ENCODE results near the gene HAND1. TPM values are rescaled to one million over a fixed set of nuclear protein-coding genes. Genes with fewer than 3 reads are reported as not detected.

HAND1 gene
- total RNA-seq, 1 donor from 2014 or later = 0.21 TPM

DNA sequence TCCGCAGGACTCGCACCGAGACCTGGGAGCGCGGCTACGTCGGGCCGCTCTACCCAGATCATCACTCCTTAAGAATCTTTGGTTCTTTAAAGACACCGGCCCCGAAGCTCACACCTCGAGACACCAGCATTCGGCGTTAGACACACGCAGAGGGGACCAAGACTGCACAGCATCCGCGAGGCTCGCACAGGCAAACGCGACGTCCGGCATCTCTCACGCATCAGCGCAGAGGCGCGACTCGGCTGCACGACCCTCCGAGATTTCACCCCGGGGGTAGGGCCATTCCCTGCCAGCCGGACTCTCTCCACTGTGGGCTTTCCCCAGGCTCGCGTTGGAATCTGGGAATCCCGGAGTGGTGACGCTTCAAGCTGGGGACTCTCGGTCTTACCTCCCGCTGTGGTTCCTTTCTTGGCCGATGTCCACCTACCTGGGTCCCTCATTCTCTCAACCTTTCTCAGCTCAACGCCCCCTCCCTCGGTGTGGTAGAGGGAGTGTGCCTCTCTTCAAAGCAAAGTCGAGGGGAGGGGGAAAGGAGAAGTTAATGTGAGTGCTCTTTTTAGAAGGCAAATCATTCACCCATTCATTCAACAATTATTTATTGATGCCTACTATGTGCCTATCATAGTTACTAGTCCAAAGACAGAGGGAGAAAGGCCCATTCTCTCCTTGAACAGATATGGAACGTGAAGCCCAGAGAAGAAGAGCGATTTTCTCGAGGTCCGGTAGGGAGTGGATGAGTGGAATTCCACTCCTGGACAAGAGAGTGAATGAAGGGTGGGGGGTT lies 1.3 kb upstream of the HAND1 start:
- ATAC-seq (no peak), DNase-seq (no peak)
- H3K4me1 ChIP-seq = peaks cover 62% of the 10 kb centered on the region
- H3K9me3 ChIP-seq = no peaks in the 10 kb centered on the region
- H3K27me3 ChIP-seq (ENCODE audit: low read depth) = peaks cover 100% of the 10 kb centered on the region
- H3K4me3 ChIP-seq = no peak overlapping the region
- intact Hi-C loops (cut with DNase I) = no loop called here
- H3K27ac ChIP-seq = no peak overlapping the region
- H3K36me3 ChIP-seq = no peaks in the 10 kb centered on the region
- TF ChIP-seq, protein P1, sequence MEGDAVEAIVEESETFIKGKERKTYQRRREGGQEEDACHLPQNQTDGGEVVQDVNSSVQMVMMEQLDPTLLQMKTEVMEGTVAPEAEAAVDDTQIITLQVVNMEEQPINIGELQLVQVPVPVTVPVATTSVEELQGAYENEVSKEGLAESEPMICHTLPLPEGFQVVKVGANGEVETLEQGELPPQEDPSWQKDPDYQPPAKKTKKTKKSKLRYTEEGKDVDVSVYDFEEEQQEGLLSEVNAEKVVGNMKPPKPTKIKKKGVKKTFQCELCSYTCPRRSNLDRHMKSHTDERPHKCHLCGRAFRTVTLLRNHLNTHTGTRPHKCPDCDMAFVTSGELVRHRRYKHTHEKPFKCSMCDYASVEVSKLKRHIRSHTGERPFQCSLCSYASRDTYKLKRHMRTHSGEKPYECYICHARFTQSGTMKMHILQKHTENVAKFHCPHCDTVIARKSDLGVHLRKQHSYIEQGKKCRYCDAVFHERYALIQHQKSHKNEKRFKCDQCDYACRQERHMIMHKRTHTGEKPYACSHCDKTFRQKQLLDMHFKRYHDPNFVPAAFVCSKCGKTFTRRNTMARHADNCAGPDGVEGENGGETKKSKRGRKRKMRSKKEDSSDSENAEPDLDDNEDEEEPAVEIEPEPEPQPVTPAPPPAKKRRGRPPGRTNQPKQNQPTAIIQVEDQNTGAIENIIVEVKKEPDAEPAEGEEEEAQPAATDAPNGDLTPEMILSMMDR (IDR thresholded peaks at IDR 0.05) = no peak

DNA sequence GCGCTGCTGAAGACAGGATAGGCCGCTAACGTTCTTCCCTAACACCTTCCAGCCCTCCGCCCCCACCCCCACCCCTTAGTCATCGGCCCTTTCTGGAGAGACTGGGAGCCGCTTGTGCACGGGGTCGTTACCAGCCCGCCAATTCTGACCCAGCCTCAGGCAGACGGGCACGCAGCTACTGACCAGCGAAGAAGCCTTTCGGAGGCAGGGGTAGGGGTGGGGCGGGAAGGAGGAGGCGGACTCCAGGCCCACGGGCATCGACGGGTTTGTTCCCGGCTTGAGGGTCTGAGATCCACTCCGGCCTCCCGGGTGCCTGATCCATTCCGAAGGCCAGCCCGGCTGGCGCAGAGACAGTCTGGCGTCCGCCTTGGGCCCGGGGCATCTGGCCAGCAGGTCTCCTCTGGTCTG lies 729 bp upstream of the HAND1 start:
- Histone ChIP-seq H3K36me3 (no peaks in the 10 kb centered on the region), H3K27me3 (ENCODE audit: low read depth) (peaks cover 100% of the 10 kb centered on the region), H3K9me3 (no peaks in the 10 kb centered on the region), H3K4me1 (peaks cover 68% of the 10 kb centered on the region), H3K4me3 (no peak overlapping the region), H3K27ac (no peak overlapping the region)
- ATAC-seq (no peak), DNase-seq (no peak)
- intact Hi-C loops (cut with DNase I) = no loop called here
- TF ChIP-seq, protein P1 (IDR thresholded peaks at IDR 0.05) = no peak

DNA sequence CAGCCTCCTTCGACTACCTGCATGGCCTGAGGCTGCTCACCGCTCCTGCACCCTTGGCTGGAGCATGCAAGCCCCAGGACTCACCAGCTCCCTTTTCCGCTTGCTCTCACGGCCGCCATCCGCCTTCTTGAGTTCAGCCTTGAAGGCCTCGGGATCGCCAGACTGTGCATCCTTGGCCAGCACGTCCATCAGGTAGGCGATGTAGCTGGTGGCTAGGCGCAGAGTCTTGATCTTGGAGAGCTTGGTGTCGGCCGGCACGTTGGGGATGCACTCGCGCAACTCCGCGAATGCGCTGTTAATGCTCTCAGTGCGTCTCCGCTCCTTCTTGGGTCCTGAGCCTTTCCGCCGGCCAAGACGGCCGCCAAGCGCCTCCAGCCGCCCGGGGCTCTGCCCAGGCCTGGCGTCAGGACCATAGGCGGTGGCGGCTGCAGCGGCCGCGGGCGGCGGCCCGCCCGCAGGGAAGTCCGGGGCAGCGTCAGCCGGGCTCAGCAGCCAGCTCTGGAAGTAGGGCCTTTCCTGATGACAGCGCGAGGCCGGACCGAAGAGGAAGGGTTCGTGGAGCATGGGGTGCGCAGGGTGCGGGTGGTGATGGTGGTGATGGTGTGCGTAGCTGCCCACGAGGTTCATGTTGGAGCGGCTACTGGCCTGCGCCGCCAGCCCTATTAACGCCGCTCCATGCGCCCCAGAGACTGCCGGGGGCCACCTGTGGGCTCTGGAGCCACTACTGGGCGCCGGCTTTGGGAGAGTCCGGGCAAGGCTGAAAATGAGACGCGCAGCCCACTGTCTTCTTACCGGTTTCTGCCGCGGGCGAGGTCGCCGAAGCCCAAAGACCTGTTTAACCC lies 424 bp downstream of the HAND1 start:
- peak overlapping the region; percentile 38 for H3K4me3 ChIP-seq
- H3K4me1 ChIP-seq = peaks cover 76% of the 10 kb centered on the region
- DNase-seq (no peak), ATAC-seq (peak; percentile 16 to 57)
- intact Hi-C loops (cut with DNase I) = no loop called here
- TF ChIP-seq, protein P1 (IDR thresholded peaks at IDR 0.05) = no peak
- H3K27ac ChIP-seq = no peak overlapping the region
- H3K36me3 ChIP-seq = no peaks in the 10 kb centered on the region
- H3K27me3 ChIP-seq (ENCODE audit: low read depth) = peaks cover 100% of the 10 kb centered on the region
- no peaks in the 10 kb centered on the region for H3K9me3 ChIP-seq

DNA sequence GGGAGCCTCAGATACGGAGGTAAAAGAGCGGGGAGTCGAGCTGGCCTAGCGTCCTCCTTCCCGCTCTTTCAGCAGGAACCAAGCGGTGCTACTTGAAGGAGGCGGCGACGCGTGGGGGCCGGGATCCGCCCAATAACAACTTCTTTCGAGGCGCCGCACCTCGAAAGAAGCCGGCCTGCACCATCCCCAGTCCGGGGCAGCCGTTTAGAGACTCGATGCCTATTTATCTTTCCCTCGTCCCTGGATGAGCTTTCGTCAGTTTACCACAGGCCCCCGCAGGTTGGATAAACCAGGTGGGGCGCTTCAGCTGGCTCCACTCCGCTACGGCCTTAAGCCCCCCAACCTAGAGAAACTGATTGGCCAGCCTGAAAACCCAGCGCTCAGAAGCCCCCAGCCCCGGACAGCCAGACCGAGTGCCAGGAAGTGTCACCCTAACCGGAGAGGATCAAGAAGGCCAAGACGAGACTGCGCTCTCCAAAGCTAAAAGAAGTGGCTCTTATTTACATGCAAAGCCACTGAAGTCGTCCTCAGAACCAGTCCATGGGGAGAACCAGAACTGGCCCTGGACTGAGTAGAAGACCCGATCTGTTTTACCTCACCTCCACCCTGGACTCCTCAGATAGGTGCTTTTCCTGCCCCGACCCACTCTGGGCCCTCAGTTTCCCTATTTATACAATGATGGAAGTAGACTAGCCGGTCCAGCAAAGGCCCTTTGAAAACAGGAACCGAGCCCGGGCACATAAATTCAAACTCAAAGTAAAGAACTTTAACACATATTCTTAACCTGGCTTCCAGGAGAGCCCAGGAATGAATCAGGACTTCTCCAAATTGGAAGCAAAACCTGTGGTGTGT lies 1.4 kb downstream of the HAND1 start:
- no peak overlapping the region for H3K4me3 ChIP-seq
- TF ChIP-seq, protein P1 (IDR thresholded peaks at IDR 0.05) = no peak
- H3K27me3 ChIP-seq (ENCODE audit: low read depth) = peaks cover 100% of the 10 kb centered on the region
- no peaks in the 10 kb centered on the region for H3K9me3 ChIP-seq
- intact Hi-C loops (cut with DNase I) = no loop called here
- no peak overlapping the region for H3K27ac ChIP-seq
- peaks cover 73% of the 10 kb centered on the region for H3K4me1 ChIP-seq
- ATAC-seq (no peak), DNase-seq (no peak)
- no peaks in the 10 kb centered on the region for H3K36me3 ChIP-seq
